GM10248 (cell line): ENCODE data around the gene GRK4.

Experiments used
- CTCF ChIA-PET: fragments of 300-600 bp; sonication (Branson Sonifier 250); formaldehyde crosslinking; extraction: SDS; loops from one replicate; lab custom pipeline; 2021; ENCODE audit warnings: antibody characterized with exemption; lab: Yijun Ruan, JAX
- POLR2A ChIA-PET: fragments of 350-650 bp; sonication (Branson Sonifier 250); formaldehyde crosslinking; extraction: SDS; loops from one replicate; lab custom pipeline; 2020; ENCODE audit warnings: antibody characterized with exemption; lab: Yijun Ruan, JAX
- DNase-seq: peaks from one replicate; pipeline ENCODE4 v3.0.0; 2012; ENCODE audit errors: extremely low spot score
- TF ChIP-seq, protein P1 (sequence below): IDR thresholded peaks from 2 replicates; pipeline ENCODE4 v1.5.1; 2012; ENCODE audit warnings: mild to moderate bottlenecking, low read depth; ENCODE audit errors: extremely low read depth, missing control alignments, control extremely low read depth

The GRK4 gene

DNA sequence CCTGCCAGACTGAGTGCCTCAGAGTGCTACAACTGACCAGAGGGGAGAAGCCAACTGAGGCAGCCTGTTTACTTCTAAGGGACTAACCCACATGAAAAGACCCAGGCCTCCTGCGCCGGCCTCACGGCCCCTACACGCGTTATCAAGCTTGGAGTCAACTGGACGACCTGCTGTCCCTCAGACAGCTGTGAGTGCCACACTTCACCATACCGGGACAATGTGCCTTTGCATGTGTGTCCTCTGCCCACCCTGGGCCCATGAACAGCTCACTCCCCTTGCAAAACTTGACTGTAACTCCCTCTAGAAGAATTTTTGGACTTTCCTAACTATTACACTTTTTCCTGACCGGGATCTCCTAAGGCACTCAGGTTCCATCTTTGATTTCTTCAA lies 2.0 kb upstream of the GRK4 start:
- ChIA-PET POLR2A (interaction anchor here (0.6 to 1.5 kb wide), 2 partner anchors 10 to 25 kb away, joined by 3 to 10 read pairs; no protein-coding TSS in a partner anchor), CTCF (interaction anchor here (0.8 to 8.1 kb wide), 8 partner anchors 10 to 216 kb away, joined by 3 to 84 read pairs (median 4); no protein-coding TSS in a partner anchor)
- TF ChIP-seq, protein P1, sequence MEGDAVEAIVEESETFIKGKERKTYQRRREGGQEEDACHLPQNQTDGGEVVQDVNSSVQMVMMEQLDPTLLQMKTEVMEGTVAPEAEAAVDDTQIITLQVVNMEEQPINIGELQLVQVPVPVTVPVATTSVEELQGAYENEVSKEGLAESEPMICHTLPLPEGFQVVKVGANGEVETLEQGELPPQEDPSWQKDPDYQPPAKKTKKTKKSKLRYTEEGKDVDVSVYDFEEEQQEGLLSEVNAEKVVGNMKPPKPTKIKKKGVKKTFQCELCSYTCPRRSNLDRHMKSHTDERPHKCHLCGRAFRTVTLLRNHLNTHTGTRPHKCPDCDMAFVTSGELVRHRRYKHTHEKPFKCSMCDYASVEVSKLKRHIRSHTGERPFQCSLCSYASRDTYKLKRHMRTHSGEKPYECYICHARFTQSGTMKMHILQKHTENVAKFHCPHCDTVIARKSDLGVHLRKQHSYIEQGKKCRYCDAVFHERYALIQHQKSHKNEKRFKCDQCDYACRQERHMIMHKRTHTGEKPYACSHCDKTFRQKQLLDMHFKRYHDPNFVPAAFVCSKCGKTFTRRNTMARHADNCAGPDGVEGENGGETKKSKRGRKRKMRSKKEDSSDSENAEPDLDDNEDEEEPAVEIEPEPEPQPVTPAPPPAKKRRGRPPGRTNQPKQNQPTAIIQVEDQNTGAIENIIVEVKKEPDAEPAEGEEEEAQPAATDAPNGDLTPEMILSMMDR, result no peak
- no peak for DNase-seq

DNA sequence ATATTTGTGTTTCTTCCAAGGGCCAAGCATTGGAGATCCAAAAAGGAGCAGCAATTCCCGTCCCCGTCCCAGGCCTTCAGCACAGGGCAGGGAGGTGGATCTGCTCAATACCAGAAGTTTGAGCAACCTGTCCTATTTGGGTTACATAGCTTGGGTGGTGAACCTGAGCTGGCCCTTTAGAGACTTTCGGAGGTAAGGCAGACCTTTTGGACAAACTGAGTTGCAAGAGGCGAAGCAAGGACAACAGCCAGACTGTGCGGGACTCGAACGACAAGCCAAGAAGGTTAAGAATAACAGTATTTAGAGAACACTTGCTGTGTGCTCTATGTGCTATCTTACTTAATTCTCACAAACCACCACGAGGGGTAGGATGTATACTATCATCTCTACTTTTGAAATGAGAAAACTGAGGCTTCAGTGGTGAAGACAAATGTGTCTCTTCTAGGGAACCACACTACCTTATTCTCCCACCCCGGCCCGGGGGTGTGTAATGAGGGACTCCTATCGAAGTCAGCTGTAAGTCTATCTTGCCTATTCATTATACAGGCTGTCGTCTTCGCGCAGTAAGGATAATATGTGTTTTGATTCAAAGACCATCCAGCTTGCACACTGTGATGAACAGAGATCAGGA lies 1.4 kb upstream of the GRK4 start:
- TF ChIP-seq, protein P1, result peak; percentile 9
- DNase-seq, result no peak
- ChIA-PET POLR2A (interaction anchor here (1.5 kb wide), 1 partner anchor 26 kb away, joined by 10 read pairs; no protein-coding TSS in a partner anchor), CTCF (interaction anchor here (0.7 to 8.1 kb wide), 12 partner anchors 8 to 216 kb away, joined by 3 to 84 read pairs (median 4); no protein-coding TSS in a partner anchor)

DNA sequence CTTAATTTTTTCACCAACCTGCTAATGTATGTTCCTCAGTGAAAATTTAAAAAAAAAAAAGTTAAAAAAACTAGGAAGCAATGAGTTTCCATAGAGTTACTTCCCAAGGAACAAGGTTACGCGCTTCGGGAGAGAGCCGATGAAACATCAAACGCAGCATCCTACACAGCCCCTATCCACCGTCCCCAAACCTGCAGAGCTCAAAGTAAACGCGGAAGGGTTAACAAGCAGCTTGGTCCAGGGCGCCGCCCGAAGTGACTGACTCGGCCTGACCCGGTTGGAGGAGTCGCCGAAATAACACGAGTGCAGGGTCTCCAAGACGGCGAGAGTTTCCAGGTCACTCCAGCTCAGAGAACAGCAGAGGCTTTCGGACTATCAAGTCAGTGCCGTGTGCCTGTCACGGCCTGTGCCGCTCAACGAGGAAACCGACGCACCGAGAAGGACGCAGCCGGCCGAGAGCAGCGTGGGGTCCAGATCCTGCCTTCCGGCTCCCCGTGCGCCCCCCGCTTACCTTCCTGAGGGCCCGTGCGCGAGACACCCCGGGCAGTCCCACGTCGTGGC lies 677 bp upstream of the GRK4 start:
- CTCF ChIA-PET, result interaction anchor here (0.7 to 8.1 kb wide), 13 partner anchors 9 to 544 kb away, joined by 3 to 84 read pairs (median 5); partner anchors contain the start of gene CFAP99
- TF ChIP-seq, protein P1, result no peak
- DNase-seq, result no peak
- POLR2A ChIA-PET, result interaction anchor here (0.6 to 1.8 kb wide), 5 partner anchors 9 to 203 kb away, joined by 3 to 10 read pairs (median 5); no protein-coding TSS in a partner anchor

DNA sequence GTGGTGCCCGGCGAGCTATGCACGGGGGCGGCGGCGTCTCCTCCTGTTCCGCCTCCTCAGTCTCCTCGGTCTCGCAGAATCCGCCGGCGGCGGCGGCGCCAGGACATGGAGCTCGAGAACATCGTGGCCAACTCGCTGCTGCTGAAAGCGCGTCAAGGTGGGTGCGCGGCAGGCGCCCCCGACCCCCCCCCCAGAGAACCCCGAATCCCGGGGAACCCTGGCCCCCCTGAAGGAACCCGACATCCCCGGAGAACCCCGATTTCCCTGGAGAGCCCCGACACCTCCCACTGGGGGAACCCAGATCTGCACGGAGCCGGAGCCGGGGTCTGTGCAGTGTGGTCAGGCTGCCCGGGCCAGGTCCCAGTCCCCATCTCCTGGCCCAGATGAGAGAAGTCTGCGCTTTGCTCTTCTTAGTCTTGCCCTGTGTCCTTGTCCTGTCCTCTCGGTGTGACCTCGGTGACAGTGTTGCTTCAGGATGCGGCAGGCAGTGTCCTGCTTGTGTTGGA lies 648 bp downstream of the GRK4 start:
- POLR2A ChIA-PET, result interaction anchor here (0.9 to 1.8 kb wide), 6 partner anchors 10 to 422 kb away, joined by 3 to 6 read pairs (median 4); no protein-coding TSS in a partner anchor
- CTCF ChIA-PET, result interaction anchor here (0.9 to 8.1 kb wide), 16 partner anchors 8 to 545 kb away, joined by 3 to 84 read pairs (median 4); partner anchors contain the start of gene CFAP99
- DNase-seq, result no peak
- TF ChIP-seq, protein P1, result no peak

DNA sequence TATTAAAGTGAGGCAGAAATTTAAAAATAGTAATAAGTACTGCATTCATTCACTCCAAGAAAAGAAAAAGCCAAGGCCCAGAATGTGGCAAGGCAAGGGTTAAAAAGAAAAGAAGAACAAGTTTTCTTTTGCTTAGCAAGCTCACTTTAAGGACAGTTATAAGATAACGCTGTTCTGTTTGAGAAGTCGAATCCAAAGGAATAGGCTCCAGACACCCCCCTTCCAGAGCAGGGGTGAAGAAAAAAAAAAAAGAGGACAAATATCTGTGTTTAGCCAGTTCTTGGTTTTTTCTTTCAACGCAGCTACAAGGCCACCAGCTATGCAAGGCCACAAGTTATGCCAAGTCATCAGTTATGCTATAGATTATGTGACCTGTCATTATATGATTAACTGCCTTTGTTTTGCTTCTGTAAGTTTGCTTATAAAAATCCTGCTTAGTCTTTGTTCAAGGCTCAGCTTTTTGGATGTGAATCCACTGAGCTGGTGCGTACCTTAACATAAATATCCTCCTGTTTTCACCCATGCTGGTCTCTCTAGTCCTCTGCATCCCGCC lies 1.4 kb downstream of the GRK4 start:
- ChIA-PET CTCF (interaction anchor here (1.3 to 8.1 kb wide), 4 partner anchors 9 to 50 kb away, joined by 3 to 84 read pairs (median 14); no protein-coding TSS in a partner anchor), POLR2A (interaction anchor here (0.5 kb wide), 1 partner anchor 115 kb away, joined by 6 read pairs; no protein-coding TSS in a partner anchor)
- DNase-seq, result no peak
- TF ChIP-seq, protein P1, result no peak

DNA sequence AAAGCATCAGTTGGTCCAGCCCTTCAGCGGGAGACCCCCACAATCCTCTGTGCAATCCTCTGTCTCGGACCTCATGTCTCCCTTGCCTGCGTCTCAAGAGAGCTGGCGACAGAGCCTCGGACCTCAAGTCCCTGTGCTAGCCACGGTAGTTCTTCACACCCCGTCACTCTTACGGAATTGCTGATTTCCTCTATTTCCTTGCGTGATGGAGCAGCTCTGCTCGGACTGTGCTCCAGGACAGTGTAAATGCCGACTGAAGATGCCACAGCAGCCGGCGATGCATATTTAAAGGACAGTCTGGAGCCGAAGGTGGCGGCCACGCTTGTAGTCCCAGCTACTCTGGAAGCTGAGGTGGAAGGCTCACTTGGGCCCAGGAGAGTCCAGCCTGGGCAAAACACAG lies 1.9 kb downstream of the GRK4 start:
- POLR2A ChIA-PET, result interaction anchor here (0.5 kb wide), 1 partner anchor 114 kb away, joined by 6 read pairs; no protein-coding TSS in a partner anchor
- TF ChIP-seq, protein P1, result no peak
- no peak for DNase-seq
- CTCF ChIA-PET, result interaction anchor here (1.4 to 8.1 kb wide), 5 partner anchors 9 to 73 kb away, joined by 3 to 84 read pairs (median 4); no protein-coding TSS in a partner anchor
